GM12873 (cell line): ENCODE data around the gene PTPN1.

ENCODE experiments used
- TF ChIP-seq, protein P1 (sequence below): IDR thresholded peaks from 2 replicates; pipeline ENCODE4 v1.5.1; 2012; ENCODE audit warnings: low read depth, mild to moderate bottlenecking, moderate library complexity, low read length, control low read depth; ENCODE audit not compliant: insufficient read depth; ENCODE audit errors: missing control alignments

The PTPN1 gene

DNA sequence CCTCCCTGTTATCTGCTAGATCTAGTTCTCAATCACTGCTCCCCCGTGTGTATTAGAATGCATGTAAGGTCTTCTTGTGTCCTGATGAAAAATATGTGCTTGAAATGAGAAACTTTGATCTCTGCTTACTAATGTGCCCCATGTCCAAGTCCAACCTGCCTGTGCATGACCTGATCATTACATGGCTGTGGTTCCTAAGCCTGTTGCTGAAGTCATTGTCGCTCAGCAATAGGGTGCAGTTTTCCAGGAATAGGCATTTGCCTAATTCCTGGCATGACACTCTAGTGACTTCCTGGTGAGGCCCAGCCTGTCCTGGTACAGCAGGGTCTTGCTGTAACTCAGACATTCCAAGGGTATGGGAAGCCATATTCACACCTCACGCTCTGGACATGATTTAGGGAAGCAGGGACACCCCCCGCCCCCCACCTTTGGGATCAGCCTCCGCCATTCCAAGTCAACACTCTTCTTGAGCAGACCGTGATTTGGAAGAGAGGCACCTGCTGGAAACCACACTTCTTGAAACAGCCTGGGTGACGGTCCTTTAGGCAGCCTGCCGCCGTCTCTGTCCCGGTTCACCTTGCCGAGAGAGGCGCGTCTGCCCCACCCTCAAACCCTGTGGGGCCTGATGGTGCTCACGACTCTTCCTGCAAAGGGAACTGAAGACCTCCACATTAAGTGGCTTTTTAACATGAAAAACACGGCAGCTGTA is 73.4 kb downstream of the PTPN1 start:
- TF ChIP-seq, protein P1, sequence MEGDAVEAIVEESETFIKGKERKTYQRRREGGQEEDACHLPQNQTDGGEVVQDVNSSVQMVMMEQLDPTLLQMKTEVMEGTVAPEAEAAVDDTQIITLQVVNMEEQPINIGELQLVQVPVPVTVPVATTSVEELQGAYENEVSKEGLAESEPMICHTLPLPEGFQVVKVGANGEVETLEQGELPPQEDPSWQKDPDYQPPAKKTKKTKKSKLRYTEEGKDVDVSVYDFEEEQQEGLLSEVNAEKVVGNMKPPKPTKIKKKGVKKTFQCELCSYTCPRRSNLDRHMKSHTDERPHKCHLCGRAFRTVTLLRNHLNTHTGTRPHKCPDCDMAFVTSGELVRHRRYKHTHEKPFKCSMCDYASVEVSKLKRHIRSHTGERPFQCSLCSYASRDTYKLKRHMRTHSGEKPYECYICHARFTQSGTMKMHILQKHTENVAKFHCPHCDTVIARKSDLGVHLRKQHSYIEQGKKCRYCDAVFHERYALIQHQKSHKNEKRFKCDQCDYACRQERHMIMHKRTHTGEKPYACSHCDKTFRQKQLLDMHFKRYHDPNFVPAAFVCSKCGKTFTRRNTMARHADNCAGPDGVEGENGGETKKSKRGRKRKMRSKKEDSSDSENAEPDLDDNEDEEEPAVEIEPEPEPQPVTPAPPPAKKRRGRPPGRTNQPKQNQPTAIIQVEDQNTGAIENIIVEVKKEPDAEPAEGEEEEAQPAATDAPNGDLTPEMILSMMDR, result no peak

DNA sequence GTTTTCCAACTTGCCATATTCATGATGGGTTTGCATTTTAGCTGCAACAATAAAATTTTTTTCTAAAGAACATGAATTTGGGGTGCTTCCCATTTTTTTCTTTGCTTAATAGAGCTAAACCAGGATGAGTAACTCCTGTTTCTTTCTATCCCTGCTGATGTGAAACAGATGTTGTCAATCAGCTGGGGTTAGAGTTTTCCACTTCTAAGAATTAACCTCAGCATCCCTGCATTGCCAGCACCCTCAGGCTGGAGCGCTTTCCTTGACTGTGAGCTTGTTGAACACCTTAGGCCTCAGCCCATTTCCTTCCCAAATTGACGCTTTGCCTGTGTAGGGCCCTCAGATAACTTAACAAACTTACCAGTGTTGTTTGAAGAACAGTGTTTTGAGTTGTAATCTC is 74.5 kb downstream of the PTPN1 start:
- TF ChIP-seq, protein P1, result no peak

DNA sequence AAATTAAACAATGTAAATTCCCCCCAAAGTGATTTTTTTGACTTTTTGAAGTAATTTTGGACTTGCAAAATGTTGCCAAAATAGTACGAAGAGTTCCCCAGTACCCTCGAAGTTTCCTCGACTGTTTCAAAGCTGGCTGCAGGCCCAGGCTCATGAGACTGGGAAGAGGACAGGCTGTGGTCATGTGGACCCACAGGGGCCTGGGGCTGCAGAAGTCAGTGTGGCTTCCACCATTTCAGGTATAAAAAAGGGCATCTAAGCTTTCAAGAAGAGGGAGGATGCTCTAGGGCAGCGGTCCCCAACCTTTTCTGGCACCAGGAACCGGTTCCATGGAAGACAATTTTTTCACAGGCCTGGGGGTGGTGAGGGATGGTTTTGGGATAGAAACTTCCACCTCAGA is 75.0 kb downstream of the PTPN1 start:
- TF ChIP-seq, protein P1, result no peak

DNA sequence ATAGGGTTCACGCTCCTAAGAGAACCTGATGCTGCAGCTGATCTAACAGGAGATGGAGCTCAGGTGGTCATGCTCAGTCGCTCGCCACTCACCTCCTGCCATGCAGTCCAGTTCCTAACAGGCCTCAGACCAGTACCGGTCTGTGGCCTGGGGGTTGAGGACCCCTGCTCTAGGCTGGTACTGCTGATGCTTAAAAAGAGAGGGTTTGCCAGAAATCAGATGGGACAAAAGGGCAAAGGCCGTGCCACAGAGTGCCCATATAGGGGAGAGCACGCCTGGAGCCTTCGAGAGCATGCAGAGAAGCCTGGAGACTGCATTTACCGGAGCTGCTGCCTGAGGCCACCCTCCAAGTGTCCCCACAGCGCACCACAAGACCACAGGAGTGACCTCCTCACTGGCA is 75.5 kb downstream of the PTPN1 start:
- TF ChIP-seq, protein P1, result no peak

DNA sequence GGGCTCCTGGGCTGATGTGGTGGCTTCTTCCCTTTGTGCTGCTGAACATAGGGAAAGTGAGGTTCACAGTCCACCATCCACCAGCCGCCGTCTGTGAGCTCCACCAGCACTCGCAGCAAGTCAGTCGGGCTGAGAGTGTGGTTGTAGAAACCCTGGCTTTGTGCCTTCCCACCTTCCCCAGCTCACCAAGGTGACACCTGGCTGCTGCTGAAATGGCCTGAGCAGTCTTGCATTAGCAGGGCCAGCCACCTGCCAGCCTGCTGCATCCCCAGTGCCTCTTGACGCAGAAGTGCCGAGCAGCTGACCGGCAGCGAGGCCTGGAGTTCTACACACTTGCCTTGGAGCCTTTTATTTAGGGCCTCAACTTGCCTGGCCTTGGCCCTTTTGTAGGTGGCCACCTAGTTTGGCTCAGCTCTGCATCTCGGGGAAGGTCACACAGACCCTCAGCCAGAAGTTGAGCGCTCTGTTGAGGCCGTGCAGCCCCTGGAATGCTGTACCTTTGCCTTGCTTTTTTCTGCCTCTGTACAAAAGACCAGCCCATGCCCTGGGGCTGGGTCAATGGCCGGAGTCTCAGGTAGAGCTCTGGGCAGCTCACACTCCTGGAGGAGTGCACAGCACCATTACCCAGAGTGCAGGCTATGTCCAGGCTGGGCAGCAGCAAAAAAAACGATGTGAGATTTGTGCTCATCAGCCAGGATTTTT is 76.5 kb downstream of the PTPN1 start:
- TF ChIP-seq, protein P1, result no peak

DNA sequence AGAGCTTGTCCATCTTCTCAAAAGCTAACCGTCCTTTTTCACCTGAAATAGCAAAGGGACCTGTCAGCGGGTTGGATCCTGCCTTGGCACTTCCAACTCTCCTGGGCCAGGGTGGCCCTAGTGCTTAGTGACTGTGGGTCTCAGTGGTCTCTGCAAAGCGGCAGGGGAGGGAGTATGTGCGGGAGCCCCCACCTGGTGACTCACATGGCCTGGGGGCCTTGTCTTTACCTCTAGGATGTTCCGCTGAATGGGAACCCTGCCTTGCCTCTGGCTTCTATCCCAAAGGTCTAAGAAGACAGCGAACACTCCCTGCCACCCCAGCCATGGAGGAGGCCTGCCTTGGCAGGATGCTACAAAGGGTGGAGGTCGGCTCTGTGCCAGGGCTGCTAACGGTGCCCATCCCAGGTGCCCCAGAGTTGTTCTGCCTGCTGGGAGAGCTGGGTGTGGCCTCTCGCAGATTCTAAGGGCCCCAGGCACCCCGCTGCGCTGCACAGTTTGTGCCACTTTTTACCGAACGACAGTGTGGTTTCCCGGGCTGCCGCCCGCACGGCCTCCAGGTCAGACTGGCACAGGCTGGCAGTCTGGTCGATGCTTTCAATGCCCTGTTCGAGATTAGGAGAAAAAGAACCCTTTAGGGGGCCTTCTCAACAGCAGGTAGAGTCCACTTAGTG is 77.2 kb downstream of the PTPN1 start:
- TF ChIP-seq, protein P1, result no peak

DNA sequence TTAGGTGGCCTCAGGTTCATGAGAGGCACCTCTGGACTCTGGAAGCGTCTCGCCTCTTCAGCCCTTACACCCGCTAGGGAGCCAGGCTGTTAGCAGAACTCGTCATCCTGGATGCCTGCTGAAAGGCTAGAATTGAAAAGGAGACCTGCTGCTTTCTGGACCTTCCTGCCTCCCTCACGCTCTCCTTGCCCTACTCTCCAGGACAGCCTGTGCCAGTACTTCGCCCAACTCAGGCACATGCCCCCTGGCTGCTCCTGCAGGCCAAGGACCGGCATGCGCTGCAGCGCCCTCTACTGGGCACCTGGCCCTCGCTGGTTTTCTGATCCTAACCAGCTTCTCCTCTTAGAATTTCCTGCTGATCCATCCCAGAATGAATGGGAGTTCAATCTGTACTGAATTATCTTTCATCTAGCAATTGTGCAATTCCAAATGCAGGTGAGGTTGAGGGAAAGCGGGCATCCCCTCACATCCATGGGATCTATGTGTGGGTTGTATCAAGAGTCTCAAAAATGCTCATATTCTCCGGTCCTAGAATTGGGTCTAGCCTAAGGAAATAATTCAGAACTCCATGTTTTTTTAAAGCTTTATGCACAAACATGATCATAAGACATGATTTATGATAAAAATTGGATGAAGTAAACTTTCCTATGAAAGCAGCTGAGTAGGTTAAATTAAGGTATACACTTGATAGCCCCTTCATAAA is 78.0 kb downstream of the PTPN1 start:
- TF ChIP-seq, protein P1, result peak; percentile 98
